NOMO-1 treated with dmso at 0.1 percent for 144 hours (cell line): Measurements from ENCODE around the gene BCAS3.

Experiments
- DNase-seq: peaks from one replicate; lab custom pipeline; 2025; ENCODE audit not compliant: unreplicated experiment; lab: John Stamatoyannopoulos, UW

Gene BCAS3

DNA sequence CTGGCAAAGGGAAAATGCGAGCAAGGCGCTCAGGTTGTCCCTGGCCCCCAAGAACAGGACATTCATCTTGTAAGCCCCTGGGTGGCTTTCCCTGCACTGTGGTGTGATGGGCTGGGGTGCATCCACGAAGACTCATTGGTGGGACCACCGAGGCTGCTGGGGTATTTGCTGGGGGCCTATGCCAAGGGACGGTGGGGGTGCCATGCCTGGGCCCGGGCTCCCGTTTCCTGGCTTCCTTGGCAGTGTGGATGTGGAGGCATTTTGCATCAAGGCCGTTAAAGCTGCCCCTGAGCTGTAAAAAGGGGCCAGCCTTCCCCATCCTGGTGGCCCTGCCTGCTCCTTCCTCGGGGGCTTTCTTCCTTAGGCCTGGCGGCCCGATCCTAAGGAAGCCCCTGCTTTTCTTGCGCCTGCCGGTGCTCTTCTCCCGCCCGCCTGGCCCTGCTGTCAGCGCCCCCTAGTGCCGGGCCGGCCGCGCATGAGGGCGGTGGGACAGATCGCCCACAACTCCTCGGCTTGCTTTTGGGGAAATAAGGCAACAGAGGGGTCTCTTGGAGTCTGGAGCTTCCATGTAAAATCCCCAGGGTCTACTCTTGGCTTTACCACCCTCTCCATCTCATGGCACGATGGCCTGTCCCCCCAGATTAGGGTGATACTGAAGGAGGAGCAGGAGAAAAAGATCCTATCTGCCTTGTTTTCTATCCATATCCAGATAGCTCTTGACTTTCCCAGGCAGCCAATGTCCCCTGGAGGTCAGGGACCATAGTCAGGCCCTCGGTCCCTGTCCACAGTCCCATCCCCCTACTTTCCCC lies 712.2 kb downstream of the BCAS3 start:
- no peak for DNase-seq

- no peak for DNase-seq
Observed at GRCh38 chr17:61390479-61390791, 712.8 kb downstream of the BCAS3 start.

DNA sequence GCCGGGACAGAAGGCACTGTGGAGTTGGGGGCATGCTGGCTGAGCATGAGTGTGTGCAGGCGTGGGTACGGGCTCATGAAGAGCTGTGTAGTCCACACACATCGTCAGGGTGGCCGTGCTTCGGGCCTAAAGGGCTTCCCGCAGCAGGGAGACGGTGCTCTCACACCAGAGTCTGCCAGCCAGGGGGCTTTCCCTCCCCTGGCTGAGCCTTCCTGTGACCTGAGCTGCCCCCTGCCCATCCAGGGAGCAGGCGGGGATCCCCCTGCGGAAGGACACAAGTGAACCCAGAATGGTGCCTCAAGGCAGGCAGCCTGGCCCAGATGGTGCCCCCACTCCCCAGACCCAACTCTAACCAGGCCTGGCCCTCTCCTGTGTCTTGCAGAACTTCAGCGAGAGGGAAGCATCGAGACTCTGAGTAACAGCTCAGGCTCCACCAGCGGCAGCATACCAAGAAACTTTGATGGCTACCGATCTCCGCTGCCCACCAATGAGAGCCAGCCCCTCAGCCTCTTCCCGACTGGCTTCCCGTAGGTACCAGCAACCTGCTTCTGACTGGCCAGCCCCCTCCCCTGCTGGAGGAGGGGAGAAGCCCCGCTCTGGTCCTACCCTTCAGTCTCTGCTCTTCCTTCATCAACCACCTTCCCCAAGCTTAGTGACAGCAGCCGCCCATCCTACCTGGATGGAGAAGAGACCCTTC lies 714.1 kb downstream of the BCAS3 start:
- DNase-seq: no peak

DNA sequence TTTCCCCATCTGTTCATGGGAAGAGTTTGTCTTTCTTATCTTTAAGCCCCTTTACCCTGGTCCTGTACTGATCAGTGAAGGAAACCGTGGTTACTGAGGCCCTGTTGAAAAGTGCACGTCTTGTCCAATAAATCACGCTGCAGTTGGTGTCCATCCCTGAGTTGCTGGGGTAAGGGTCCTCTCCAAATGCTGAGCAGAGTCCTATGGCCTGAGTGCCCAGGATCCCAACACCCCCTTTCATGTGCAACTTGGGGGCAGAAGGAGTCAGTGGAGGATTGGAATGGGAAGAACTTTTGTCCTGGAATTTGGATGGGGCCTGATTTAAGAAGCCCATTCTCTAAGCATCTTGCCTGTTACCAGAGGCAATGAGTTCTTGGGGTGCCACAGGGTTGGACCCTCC lies 715.0 kb downstream of the BCAS3 start:
- DNase-seq: no peak

DNA sequence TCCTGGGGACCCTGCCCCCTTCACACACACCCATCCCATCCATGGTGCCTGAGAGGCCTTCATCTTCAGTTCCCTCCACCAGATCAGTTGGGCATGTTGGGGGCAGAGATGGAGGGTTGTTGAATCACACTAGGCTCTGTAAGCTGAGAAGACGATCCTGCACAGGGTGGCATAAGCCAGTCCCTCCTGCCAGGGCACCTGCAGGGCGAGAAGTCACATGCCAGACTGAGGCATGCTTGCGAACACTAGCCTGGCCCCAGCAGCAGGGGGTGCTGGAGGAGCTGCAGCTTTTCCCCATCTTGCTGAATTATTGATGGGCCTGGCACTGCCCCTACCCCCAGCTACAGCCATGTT lies 715.9 kb downstream of the BCAS3 start:
- no peak for DNase-seq

DNA sequence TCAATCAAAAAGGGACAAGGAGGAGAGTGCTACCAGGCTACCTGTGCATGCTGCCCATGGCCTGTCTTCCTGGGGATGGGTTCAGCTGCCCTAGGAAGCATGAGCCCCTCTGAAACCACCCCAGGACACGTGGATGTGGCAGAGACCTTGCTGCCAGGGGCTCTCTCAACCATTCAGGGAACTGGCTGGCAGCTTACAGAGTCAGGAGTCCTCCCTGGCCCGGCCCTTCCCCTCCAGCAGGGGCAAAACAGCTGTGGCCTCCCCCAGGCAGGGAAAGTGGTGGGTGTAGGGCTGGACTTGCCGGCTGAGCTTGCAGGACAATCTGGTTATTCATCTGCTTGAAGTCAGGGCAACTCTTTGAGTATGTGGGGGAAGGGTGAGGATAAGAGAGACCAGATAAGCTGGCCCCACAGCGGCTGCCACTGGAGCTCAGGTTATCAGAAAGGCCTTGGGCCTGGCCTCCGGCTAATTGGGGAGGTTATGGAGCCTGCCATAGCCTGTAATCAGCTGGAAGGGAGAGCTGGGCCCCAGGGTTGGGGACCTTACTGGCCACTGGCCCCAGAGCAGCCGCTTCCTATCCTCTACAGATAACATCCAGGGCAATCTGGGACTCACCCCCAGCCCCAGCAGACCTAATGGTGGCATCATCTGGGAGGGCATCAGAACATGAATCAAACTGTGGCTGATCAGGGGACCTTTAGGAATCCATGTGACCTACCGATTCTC lies 716.4 kb downstream of the BCAS3 start:
- DNase-seq: no peak

DNA sequence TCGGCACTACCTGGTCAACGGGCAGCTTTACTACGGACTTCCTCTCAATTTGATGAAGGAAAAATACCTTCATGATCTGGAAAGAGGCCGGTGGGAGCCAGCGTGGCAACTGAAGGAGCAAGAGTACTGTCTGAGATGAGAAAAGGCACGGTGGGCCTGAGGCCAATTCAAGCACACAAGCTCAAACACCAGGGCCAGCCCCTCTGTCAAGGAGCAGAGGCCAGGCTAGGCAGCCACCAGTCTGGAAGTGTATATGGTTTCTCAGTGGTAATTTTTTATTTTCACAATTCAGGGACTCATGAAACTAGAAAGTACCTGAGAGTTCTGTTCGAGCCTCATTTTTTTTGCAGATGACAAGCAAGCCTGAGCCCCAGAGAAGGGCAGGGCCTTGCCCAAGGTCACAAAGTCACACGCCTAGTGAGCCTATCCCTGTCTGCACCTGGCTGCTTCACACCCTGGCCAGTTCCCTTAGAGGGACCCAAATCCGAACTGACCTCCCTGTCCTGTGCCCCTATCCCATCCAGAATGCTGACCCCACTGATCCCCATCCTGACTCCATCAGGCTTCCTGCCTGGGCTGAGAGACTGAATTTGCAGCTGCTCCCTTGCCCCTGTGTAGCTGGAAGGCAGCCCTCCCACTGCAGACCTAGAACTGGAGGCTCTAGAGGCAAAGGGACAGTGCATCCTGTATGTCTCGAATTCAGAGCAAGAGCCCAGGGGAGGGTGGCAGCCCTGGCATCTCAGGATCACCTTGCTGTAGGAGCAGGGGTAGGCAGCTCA lies 717.2 kb downstream of the BCAS3 start:
- no peak for DNase-seq

- DNase-seq: no peak
Observed at GRCh38 chr17:61395409-61395982, 717.8 kb downstream of the BCAS3 start.

- DNase-seq: no peak
Observed at GRCh38 chr17:61395983-61396585, 718.4 kb downstream of the BCAS3 start.

DNA sequence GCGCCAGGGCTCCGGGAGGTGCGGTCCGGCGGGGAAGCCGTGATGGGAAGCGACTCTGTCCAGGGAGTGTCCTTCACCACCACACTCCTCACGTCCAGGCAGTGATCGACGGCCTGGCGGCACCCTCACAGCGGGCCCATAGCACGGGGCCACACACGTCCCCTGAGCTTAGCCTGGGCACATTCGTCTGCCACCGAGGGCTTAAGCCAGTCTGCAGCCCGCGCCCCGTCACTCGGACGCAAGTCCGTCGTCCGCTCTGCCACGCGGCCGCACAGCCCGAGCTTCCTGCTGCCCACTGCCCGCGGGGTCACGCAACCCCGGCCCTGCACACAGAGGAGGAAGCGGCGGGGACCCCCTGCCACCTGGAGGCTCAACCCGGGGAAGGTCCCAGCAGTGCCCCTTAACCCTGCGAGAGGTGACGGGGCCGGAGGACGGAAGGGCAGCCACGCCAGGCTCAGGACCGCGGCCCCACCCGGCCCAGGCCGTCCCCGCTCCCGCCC lies 719.0 kb downstream of the BCAS3 start:
- DNase-seq: no peak

DNA sequence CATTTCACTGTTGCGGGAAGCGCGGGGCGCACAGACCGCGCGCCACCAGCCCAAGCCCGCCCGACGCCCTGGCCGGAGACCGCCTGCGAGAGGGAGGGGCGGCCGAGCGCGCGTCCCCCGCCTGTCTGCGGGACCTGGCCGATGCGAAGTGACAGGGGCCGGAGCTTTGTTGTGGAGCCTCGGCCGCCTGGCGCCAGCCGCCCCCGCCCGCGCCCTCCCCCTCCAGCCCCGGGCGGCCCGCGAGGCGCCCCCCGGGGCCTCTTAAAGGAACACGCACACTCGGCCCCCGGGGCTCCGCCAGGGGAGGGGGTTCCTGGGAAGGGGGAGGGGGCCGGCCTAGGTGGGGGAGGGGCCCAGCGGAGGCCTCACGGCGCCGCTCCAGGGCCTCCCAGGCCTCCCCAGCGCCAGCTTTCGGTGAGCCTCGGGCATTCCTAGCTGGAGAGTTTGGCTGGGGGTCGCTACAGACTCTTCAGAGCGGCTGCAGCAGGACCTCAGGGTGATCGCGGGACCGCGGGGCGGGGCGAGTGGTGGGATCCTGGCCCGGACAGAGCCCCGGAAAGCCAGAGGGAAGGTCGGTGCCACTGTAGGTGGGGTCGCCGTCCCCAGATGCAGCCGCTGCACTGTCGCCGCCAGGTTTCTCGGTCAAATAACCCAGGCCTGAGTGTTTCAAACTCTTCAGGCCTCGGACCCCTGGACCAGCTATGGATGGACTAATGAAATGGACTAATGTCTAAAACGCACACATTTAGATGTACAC lies 719.6 kb downstream of the BCAS3 start:
- DNase-seq: no peak

DNA sequence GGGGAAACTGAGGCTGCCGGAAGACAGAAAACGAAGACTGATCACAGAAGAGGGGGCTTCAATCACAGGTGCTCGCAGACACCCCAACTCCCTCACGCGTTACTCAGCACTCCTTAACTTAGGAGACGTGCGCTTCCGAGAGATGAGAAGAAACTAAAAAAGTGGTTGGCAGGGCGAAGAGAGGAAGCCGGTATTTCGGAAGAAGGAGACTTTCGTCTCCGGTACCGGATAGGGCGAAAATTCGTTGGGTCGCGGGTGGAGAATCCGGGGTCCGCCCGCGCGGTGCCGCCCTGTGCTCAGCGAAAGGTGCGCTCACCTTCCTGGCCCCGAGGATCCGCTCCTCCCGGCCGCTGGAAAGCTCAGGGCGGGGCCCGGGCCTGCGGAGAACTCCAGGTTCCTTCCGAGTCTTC lies 721.1 kb downstream of the BCAS3 start:
- no peak for DNase-seq

- DNase-seq: no peak
Observed at GRCh38 chr17:61399131-61400065, 721.7 kb downstream of the BCAS3 start, which contains the start of gene TBX2. TBX2 (plus strand) TSS chr17:61399843; CDS start chr17:61400177, 334 bp downstream.

- DNase-seq: peak; percentile 17
Observed at GRCh38 chr17:61400066-61400716, 722.5 kb downstream of the BCAS3 start.

- DNase-seq: no peak
Observed at GRCh38 chr17:61400717-61401388, 723.2 kb downstream of the BCAS3 start.

DNA sequence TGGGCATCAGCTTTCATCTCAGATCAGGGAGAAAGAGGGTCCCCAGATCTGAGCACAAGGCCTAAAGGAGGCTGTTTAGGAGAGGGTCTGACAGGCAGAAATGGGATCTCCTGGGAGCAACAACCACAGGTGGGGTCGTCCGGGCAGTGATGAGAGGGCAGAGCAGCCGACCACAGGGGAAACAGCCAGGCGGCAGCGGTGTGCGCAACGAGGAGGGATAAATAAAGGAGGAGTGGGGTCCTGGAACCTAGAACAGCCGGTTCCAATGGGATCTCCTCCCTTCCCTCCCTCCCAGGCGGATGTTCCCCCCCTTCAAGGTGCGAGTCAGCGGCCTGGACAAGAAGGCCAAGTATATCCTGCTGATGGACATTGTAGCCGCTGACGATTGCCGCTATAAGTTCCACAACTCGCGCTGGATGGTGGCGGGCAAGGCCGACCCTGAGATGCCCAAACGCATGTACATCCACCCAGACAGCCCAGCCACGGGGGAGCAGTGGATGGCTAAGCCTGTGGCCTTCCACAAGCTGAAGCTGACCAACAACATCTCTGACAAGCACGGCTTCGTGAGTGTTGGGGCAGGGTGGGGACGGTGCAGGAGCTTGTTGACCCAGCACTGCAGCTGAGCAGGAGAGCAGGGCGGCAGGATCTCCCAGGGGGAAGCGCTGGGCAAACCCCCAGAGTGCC lies 723.9 kb downstream of the BCAS3 start:
- no peak for DNase-seq

DNA sequence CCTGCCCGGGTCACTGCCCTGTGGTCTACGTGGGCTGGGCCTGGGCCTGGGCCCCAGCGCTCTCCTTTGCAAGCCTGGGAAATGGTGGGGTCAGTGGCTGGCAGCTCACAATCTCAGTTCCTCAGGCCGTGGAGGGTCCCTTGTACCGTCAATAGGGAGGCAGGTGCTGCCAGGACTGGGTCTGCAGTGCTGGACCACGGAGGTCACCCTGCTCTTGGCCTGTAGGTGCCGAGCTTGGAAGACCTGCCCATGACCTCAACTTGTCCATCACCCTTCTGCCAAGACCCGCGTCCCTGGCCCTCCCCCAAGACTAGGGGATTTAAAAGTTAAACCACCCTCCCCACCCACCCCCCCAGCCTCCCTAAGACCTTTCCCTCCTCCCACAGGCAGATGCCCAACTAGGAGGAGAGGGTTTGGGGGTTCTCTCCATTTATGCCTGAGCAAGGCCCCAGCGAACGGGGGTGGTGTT lies 724.5 kb downstream of the BCAS3 start:
- DNase-seq: no peak
